HCT116 (cell line): ENCODE results near the gene DOK7. TPM values are rescaled to one million over a fixed set of nuclear protein-coding genes. Genes with fewer than 3 reads are reported as not detected.

Source experiments
- ATAC-seq: fragments of 200-7000 bp; cut with Tn5 transposase; 2 replicates; pipeline ENCODE4 v1.9.1; 2020; ENCODE audit warnings: mild to moderate bottlenecking, moderate library complexity
- BruUV-seq: library from RNA; stranded (reverse); fragments of 400-500 nt; replicated peaks from 2 replicates; lab custom pipeline; 2021; lab: Mats Ljungman, UMichigan
- CTCF ChIA-PET: fragments of 300-600 bp; sonication (Branson Sonifier 250); formaldehyde crosslinking; loops from one replicate; lab custom pipeline; 2021; ENCODE audit warnings: antibody characterized with exemption; lab: Charles Lee
- POLR2A ChIA-PET: fragments of 300-600, 350-600 bp; sonication (Branson Sonifier 250); formaldehyde crosslinking; loops from one replicate; lab custom pipeline; 2021; ENCODE audit warnings: antibody characterized with exemption; lab: Charles Lee
- RAD21 ChIA-PET, 2 experiments: fragments of 300-600 bp; sonication (Branson Sonifier 250); formaldehyde crosslinking; loops; one replicate each; lab custom pipeline; 2023; ENCODE audit warnings: low total read pairs in 2 of 2; ENCODE audit not compliant: uncharacterized antibody in 2 of 2, unreplicated experiment in 2 of 2, low non-redundant PET in 1 of 2; lab: Charles Lee
- DNase-seq: peaks from one replicate; pipeline ENCODE4 v3.0.0-alpha.2; 2010; ENCODE audit warnings: low read depth, low spot score
- H2AFZ ChIP-seq: fragments of 200-600 bp; shearing (Covaris generic), sonication (generic); 2 replicates; pipeline ENCODE4 v1.6.1; 2017; ENCODE audit warnings: low read depth, mixed run types, mixed read lengths, antibody characterized with exemption, low read length; ENCODE audit not compliant: poor library complexity, severe bottlenecking
- H3K27ac ChIP-seq: 2 replicates; pipeline ENCODE4 v1.5.1; 2012; ENCODE audit warnings: low read depth, low read length
- H3K27me3 ChIP-seq: fragments of 200-600 bp; sonication (generic); 2 replicates; pipeline ENCODE4 v1.6.1; 2016; ENCODE audit warnings: mixed run types, low read length, mixed read lengths; ENCODE audit not compliant: insufficient read depth
- H3K36me3 ChIP-seq, 2 experiments: fragments of 200-500 bp in 1 of 2; fragments of 200-600 bp in 1 of 2; sonication (Bioruptor generic) in 1 of 2; sonication (generic) in 1 of 2; 2 replicates each; pipeline versions ENCODE4 v1.5.1 to v1.6.1; 2014 to 2016; ENCODE audit warnings: low read length in 2 of 2, inconsistent platforms in 1 of 2, mixed read lengths in 1 of 2, mixed run types in 1 of 2; ENCODE audit not compliant: insufficient read depth in 2 of 2, control insufficient read depth in 1 of 2
- H3K4me1 ChIP-seq, 2 experiments: fragments of 200-600 bp in 1 of 2; sonication (generic) in 1 of 2; 2 replicates each; pipeline versions ENCODE4 v1.5.1 to v1.6.1; 2012 to 2017; ENCODE audit warnings: low read length in 2 of 2, inconsistent platforms in 1 of 2, mild to moderate bottlenecking in 1 of 2, mixed read lengths in 1 of 2, mixed run types in 1 of 2, moderate library complexity in 1 of 2; ENCODE audit not compliant: insufficient read depth in 2 of 2, control insufficient read depth in 1 of 2
- H3K4me2 ChIP-seq: fragments of 200-600 bp; sonication (generic); 2 replicates; pipeline ENCODE4 v1.6.1; 2017; ENCODE audit warnings: mixed run types, low read length, mixed read lengths
- H3K4me3 ChIP-seq, 2 experiments: fragments of 200-600 bp in 1 of 2; sonication (generic) in 1 of 2; replicated peaks in 1 of 2; 2 replicates each; pipeline ENCODE4 v1.5.1; 2011 to 2016; ENCODE audit warnings: low read length in 2 of 2, control low read depth in 1 of 2, low read depth in 1 of 2, mild to moderate bottlenecking in 1 of 2, mixed read lengths in 1 of 2, mixed run types in 1 of 2
- H3K79me2 ChIP-seq: fragments of 200-600 bp; sonication (generic); 2 replicates; pipeline ENCODE4 v1.6.1; 2017; ENCODE audit warnings: mild to moderate bottlenecking, mixed run types, low read length, moderate library complexity, mixed read lengths; ENCODE audit not compliant: insufficient read depth
- H3K9ac ChIP-seq: fragments of 200-600 bp; sonication (generic); 2 replicates; pipeline ENCODE4 v1.6.1; 2016; ENCODE audit warnings: low read length, mixed read lengths
- H3K9me2 ChIP-seq: fragments of 200-600 bp; sonication (generic), shearing (Covaris generic); 2 replicates; pipeline ENCODE4 v1.6.1; 2017; ENCODE audit warnings: mixed run types, mild to moderate bottlenecking, moderate library complexity; ENCODE audit not compliant: insufficient read depth
- H3K9me3 ChIP-seq, 2 experiments: fragments of 200-500 bp in 1 of 2; fragments of 200-600 bp in 1 of 2; sonication (Bioruptor generic) in 1 of 2; sonication (generic) in 1 of 2; 2 replicates each; pipeline ENCODE4 v1.6.1; 2014 to 2017; ENCODE audit warnings: low read length in 2 of 2, mixed read lengths in 2 of 2, inconsistent platforms in 1 of 2, low read depth in 1 of 2, mild to moderate bottlenecking in 1 of 2, mixed run types in 1 of 2, moderate library complexity in 1 of 2; ENCODE audit not compliant: control insufficient read depth in 1 of 2, insufficient read depth in 1 of 2
- H4K20me1 ChIP-seq: fragments of 200-600 bp; sonication (generic), shearing (Covaris generic); 2 replicates; pipeline ENCODE4 v1.6.1; 2017; ENCODE audit warnings: mixed run types, mild to moderate bottlenecking, moderate library complexity; ENCODE audit not compliant: insufficient read depth
- CBX3 ChIP-seq: IDR thresholded peaks from 2 replicates; pipeline ENCODE4 v1.6.1; 2012; ENCODE audit warnings: low read depth
- CEBPB ChIP-seq: IDR thresholded peaks from 2 replicates; pipeline ENCODE4 v1.6.1; 2012; ENCODE audit warnings: low read depth
- EGR1 ChIP-seq: IDR thresholded peaks from 2 replicates; pipeline ENCODE4 v1.6.1; 2012; ENCODE audit warnings: low read depth
- EZH2 ChIP-seq: fragments of 200-600 bp; sonication (generic); IDR thresholded peaks from 2 replicates; pipeline ENCODE4 v1.6.1; 2017; ENCODE audit warnings: antibody characterized with exemption, mixed run types
- JUND ChIP-seq: IDR thresholded peaks from 2 replicates; pipeline ENCODE4 v1.6.1; 2012
- SP1 ChIP-seq: IDR thresholded peaks from 2 replicates; pipeline ENCODE4 v1.6.1; 2012; ENCODE audit warnings: low read depth
- TCF7L2 ChIP-seq: IDR thresholded peaks from 2 replicates; pipeline ENCODE4 v1.7.0; 2011; ENCODE audit warnings: borderline replicate concordance, inconsistent platforms; ENCODE audit not compliant: insufficient read depth, insufficient read length; ENCODE audit errors: extremely low read depth
- YY1 ChIP-seq: IDR thresholded peaks from 2 replicates; pipeline ENCODE4 v1.6.1; 2011; ENCODE audit warnings: low read length, low read depth, moderate library complexity, mild to moderate bottlenecking; ENCODE audit not compliant: insufficient replicate concordance; ENCODE audit errors: extremely low read depth
- intact Hi-C: fragments of 100-400 bp; cut with micrococcal nuclease; formaldehyde crosslinking; loops from 2 replicates; pipeline ENCODE4 v1.10.0; 2022
- total RNA-seq: library from RNA; stranded (reverse); gene quantifications from one replicate; pipeline ENCODE4 v1.2.1, GENCODE V29; 2021; ENCODE audit not compliant: unreplicated experiment
- TF ChIP-seq, protein P1 (sequence below): IDR thresholded peaks from 2 replicates; pipeline ENCODE4 v1.6.1; 2012
- TF ChIP-seq, protein P2 (sequence below): IDR thresholded peaks from 2 replicates; pipeline ENCODE4 v1.6.1; 2012; ENCODE audit warnings: low read depth

DOK7 gene
- total RNA-seq, 1 experiment from 2014 or later = 2.4 TPM

DNA sequence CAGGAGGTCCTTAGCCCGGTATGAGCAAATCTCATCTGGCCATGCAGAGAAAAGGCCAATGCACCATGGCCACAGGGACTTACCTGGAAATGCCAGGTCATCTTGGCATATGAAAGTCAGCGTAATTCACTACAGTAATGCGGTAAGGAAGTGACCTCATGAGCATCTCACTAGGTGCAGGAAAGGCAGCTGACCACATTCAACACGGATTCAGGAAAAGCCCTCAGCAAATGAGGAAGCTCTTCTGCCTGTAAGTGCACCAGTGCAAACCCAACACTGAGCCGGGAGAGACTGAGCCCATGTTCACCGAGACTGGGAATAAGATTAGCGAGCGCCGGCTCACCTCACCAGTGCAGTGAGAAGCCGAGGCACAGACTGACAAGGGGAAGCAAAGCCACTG is 45.4 kb downstream of the DOK7 start:
- H3K27ac ChIP-seq = no peak overlapping the region
- ATAC-seq (no peak), DNase-seq (no peak)
- RAD21 ChIA-PET = no interaction called here
- no peak overlapping the region for H3K4me2 ChIP-seq
- POLR2A ChIA-PET = no interaction called here
- H3K4me3 ChIP-seq = no peak overlapping the region
- no peak overlapping the region for H2AFZ ChIP-seq
- H3K9ac ChIP-seq = no peak overlapping the region
- TF ChIP-seq EZH2 (no peak), TCF7L2 (no peak), CEBPB (no peak), EGR1 (no peak), SP1 (no peak), YY1 (no peak), CBX3 (no peak), JUND (no peak)
- TF ChIP-seq, protein P1, sequence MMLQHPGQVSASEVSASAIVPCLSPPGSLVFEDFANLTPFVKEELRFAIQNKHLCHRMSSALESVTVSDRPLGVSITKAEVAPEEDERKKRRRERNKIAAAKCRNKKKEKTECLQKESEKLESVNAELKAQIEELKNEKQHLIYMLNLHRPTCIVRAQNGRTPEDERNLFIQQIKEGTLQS = no peak
- TF ChIP-seq, protein P2, sequence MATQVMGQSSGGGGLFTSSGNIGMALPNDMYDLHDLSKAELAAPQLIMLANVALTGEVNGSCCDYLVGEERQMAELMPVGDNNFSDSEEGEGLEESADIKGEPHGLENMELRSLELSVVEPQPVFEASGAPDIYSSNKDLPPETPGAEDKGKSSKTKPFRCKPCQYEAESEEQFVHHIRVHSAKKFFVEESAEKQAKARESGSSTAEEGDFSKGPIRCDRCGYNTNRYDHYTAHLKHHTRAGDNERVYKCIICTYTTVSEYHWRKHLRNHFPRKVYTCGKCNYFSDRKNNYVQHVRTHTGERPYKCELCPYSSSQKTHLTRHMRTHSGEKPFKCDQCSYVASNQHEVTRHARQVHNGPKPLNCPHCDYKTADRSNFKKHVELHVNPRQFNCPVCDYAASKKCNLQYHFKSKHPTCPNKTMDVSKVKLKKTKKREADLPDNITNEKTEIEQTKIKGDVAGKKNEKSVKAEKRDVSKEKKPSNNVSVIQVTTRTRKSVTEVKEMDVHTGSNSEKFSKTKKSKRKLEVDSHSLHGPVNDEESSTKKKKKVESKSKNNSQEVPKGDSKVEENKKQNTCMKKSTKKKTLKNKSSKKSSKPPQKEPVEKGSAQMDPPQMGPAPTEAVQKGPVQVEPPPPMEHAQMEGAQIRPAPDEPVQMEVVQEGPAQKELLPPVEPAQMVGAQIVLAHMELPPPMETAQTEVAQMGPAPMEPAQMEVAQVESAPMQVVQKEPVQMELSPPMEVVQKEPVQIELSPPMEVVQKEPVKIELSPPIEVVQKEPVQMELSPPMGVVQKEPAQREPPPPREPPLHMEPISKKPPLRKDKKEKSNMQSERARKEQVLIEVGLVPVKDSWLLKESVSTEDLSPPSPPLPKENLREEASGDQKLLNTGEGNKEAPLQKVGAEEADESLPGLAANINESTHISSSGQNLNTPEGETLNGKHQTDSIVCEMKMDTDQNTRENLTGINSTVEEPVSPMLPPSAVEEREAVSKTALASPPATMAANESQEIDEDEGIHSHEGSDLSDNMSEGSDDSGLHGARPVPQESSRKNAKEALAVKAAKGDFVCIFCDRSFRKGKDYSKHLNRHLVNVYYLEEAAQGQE = no peak
- H3K36me3 ChIP-seq = peaks cover 22 to 37% of the 10 kb centered on the region in 2 experiments; a peak in 3 of 4 replicates
- BruUV-seq = no TSS peak
- CTCF ChIA-PET = no interaction called here
- H4K20me1 ChIP-seq = no peaks in the 10 kb centered on the region
- intact Hi-C loops = no loop called here
- H3K27me3 ChIP-seq = no peaks in the 10 kb centered on the region
- H3K4me1 ChIP-seq = no peaks in the 10 kb centered on the region
- peaks cover 38% of the 10 kb centered on the region for H3K79me2 ChIP-seq
- H3K9me2 ChIP-seq = no peaks in the 10 kb centered on the region
- H3K9me3 ChIP-seq = no peaks in the 10 kb centered on the region
